Effector CD4-positive, alpha-beta T cell (primary cell): ENCODE measurements around the gene IL1RAPL1. TPM values are rescaled to one million over a fixed set of nuclear protein-coding genes. Genes with fewer than 3 reads are reported as not detected.

Experiments
- DNase-seq: peaks from one replicate; pipeline ENCODE4 v3.0.0-alpha.2; 2020
- total RNA-seq: gene quantifications from one replicate; lab custom pipeline; 2026; lab: John Stamatoyannopoulos, UW

Gene IL1RAPL1
- total RNA-seq: not detected

DNA sequence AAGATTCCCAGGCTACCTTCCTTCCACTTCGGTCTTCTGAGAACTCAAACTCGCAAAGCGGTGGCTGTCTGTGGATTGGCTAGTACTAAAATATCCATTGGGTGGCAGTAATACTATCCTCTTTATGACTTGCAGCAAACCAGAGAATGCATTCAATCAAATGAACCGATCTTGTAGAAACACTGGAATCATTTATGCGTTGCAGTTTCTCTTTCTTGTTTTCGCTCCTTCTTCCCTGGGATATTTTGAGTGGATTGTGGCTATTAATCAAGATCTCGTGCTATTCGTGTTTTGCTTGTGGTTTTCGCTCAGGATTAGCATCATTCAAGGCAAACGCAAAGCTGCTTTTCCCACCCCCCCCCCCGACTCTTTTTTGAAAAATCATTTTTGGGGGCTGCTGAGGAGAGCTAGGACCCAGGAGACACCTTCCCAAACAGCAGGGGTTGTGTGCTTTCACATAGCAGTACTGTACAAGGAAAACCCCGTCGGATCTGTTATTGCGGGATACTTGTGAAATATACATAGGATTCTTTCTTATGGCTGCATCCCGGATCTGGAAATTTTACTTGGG, at the start of gene IL1RAPL1:
TSS of gene IL1RAPL1 (plus strand) at position 466 of the 571 bp plus-strand sequence.
- no peak for DNase-seq

DNA sequence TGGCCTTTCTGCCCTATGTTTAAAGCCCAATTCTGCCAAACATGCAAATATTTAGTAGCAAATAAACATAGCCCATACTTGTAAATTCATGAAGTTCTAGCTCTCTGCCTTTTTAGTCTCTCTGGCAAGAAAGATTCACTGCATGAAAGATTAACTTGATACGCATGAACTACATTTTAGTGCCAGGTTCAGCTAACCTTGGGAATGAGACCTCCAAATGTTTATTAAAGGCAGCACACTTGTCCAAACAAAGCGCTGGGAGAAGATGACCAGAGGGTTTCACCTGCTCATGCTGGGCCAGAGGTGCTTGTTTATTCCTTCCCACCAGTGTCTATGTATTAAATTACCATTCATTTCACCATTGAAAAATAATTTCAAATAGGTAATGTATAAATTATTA, 44.5 kb upstream of the IL1RAPL1 start:
- DNase-seq: no peak

DNA sequence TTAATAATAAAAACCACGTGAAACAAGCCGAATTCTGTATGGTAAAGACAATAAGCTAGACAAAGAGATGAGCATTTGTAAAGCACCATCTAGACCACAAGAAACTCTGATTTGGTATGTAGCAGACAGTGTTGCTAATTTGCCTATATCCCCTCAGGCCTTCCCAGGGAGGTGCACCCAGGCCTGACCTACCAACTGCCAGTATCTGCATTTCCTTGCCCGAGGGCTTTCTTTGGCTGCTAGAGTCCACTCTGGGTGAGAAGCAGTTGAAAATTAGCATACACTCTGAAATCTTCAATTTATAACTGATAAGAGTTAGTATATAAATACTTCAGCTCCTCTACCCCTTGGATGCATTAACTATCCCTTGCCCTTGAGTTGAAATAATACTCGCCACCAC, 37.4 kb upstream of the IL1RAPL1 start:
- no peak for DNase-seq

DNA sequence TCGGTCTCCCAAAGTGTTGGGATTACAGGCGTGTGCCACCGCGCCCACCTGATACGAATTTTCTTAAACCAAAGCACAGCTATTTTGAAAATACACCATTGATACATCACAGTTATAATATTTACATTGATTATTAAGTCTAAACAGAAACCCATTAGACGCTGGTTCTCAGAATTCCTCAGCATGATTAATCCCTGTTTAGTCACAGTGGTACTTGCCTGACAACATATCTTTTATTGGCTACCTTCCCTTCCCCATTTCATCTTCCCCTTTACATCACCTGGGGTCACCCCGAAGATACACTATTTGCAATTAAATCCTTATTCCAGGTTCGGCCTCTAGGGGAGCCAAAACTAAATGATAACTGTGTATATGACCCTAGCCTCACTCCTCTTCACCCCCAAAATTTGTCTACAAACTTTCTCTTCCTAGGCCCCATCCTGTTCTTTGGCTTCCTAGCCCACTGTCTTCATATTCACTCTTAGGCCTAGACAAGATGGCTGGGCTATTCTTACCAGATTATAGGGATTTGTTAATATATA, 36.8 kb upstream of the IL1RAPL1 start:
- DNase-seq: no peak

DNA sequence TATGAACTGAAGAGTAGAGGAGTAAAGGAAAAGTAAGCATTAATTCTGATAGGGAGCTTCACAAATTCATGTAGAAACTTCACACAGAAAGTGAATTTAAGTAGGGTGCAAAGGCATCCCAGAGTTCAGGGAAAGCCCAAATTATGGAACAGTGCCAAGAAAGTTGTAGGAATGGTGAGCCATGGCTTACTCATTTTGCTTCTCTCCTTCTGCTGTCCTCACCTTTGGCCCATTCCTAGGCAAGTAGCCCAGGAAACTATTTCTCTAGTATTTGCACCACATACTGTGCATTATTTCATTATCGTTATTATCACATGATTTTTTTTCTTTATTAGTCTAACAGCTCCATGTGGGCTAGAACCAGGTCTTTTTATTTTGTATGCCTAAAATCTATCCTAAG, 34.9 kb upstream of the IL1RAPL1 start:
- DNase-seq: no peak

DNA sequence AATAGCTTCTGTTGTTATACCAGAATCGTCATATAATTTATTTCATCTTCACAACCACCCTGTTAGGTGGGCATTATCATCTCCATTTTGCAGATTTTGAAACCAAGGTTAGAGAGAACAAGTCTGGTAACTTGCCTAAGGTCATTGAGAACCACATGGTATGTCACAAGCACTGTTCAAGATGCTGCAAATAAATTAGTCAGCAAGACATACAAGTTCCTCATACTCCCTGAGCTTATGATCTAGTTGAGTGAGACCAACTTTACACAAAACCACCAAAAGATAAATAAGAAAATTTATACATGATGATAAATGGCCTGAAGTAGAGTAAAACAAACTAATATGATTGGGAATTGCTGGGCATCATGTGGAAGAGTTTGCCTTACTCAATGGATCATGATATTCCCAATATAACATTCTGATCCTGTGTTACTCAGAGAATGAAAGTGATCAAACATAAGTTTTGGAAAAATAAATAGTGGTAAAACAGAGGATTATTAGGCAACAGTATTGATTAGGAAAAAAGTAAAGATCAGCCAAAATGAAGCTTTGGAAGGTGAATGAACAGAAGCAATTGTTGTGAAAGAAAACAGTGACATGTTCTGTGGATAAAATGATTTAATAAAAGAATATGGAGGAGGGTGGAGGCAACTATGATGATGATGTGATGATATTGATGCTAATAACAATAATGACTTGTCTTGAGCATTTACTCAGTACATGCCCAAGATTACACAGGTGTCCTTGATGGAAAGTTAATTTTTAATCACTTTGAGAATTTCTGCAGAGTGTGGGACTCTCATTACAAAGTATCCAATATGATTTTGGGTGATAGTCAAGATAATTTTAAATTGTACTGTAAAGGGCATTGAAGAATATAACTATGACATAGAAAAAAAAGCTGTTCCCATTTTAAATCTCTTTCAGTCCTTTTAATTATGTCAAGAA, 34.1 kb upstream of the IL1RAPL1 start:
- no peak for DNase-seq

DNA sequence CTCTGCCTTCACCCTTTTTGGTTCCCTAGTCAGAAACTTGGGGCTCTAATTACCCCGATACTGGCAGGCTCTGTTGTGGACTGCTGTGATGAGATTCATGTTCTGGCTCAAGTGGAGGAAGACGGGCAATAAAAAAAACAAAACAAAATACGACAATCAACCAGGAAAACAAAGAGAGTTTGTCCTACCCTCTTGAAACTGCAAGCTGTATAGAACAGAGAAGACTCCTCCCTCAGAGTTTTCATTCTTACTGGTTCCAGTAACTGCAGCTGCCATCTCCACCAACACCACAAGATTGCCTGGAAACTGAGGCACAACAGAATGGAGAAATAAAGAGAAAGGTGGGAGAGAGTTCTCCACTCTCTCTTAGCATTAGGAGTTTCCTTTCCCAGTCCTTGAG, 11.1 kb upstream of the IL1RAPL1 start:
- DNase-seq: no peak

DNA sequence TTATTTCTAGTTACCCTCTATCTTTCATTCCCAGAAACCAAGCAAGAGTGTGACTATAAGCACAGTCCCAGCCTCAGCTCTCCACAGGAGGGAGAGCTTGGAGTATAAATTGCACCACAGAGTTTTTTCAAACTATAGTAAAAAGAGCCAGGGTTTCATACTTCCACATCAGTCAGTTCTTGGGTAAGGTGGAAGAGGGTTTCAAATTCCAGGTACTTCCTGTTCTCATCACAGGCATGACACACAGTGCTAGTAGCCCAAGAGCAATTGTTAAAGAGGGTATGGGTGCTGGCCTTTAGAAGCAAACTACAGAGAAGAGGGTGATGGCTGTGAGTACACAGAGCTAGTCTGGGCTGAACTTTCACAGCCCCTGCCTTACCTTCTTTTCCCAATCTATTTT, 5.7 kb upstream of the IL1RAPL1 start:
- no peak for DNase-seq

DNA sequence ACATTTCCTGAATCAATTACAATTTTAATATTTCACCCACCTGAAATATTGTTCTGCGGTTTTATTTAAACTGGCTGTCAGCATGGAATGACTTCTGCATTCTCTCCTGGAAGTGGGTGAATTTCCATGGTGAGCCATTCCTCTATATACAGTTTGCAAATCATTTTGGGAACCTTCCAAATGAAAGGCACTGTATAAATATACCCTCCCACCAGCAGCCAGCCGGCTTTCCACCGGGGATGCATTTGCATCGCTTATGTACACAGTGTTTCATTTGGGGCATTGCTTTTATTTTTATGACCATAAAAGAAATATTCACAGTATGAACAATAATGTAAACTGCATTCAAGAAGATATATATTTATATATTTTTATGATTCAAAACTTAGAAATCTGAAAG, 4.7 kb upstream of the IL1RAPL1 start:
- DNase-seq: no peak

DNA sequence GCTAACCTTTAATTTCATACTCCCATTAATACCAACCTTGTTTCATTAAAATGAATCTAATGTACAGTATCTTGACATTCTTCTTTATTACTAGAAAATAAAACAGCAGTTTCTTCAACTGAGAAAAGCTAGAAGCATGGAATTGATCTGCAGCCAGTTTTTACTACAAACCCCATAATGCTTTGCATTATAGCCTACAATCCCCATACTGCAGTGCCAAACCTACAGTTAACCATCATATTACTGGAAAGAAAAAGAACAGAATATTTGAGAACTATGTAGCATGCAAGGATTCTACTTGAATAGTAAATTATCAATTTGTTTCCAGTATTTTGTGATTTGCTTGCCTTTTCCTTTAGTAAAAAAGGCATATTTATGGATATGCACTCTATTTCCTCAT, 3.2 kb upstream of the IL1RAPL1 start:
- DNase-seq: no peak

DNA sequence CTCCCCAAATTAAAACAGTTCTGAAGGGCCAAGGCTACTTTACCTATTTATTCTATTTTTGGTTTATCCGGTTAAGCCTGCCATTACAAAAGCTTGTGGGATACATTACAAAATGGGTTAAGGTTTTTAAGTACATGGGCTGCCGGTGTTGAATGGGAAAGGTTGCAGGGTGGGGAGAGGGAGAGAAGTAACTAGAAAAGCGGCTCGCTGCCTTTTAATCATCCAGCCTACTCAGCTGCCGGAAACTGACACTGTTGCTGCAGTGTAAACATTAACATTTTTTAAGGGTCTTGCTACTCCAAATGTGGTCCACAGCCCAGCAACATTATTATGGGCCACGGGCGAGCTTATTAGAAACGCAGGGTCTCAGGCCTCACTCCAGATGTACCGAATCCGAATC, 1.5 kb upstream of the IL1RAPL1 start:
- DNase-seq: no peak

DNA sequence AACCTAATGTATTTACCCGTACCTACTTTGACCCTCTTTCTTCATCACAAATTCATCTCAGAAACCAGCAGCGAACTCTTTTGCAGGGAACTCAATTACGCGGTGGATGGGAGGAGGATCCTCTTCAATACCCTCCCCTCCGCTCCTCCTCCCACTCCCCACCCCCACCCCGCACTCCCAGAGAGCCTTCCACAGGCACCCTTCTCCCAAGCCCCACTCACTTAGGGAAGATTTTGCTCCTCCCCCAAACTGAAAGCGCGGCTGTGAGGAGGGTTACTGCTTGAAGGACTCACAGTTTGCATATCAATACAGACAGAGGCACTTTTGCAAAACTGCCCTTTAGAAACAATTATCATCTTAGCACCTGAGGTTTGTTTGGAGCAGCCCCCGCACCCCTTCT, 960 bp upstream of the IL1RAPL1 start:
- DNase-seq: no peak

DNA sequence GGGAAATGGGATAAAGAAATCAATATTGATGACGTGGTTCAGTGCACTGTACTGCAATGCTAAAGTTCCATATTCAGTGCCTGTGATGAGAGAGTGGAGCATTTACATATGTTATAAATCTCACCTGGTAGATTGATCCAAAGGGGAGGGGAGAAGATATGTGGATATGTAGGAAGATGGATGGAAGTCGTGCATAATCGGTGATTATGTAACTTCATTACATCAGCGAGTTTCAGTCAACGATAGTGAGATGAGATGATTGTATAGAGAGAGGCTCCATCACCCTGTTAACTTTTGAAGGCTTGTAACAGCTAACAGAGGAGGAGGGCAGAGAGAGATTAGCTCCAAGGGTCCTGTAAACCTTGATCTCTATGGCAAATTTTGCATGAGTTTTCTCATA, 1.8 kb downstream of the IL1RAPL1 start:
- DNase-seq: no peak

DNA sequence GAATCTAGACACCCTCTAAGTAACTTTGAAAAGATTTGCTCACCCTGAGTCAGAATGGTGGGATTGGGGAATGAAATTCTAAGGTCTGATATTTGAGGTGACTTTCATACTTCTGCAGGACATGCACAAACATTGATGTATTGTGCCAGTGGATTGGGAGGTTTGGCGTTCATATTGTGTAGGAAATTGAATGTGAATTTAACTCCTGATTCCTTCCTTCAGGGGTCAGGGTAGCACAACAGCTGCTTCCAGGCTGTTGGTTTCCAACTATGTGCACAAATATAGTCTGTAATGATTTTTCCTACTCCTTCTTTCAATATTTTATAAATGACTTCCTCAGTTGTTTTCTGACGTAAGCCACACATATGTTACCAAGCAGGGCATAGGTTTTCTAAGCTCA, 3.1 kb downstream of the IL1RAPL1 start:
- DNase-seq: no peak

DNA sequence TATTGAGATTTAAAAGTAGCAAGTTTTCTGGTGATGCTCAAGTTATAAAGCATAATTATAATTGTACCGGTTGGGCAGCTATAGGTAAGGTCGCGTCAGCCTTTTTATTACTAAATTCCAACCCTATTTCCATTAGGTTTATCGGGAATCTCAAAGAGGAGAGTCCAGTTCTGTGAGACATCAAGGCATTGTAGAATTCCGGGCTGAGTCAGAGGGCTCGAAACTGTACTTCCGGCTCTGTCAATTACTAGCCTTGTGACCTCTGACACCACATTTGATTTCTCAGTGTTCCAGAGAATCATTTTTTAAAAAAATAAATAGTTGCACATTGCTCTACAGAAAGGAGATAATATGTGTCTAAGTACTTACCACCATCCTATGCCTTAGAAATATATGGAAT, 4.3 kb downstream of the IL1RAPL1 start:
- DNase-seq: no peak

DNA sequence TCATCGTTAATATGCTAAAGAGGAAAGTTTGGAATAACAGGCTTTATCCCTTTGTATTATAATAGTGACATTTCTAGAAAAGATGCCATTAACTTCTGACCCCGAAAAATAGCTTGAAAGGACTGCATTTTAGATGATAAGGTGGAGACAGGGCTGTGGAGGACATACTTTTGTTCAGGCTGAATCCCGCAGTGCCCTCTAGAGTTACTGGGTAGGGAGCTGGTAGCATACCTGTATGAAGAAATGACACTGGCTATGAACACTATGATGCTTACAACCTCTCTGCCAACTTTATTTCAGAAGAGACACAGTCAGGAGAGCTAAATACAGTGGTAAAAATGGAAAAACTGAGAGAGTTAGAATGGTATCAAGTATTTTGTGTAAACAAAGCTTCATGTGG, 8.1 kb downstream of the IL1RAPL1 start:
- DNase-seq: no peak

DNA sequence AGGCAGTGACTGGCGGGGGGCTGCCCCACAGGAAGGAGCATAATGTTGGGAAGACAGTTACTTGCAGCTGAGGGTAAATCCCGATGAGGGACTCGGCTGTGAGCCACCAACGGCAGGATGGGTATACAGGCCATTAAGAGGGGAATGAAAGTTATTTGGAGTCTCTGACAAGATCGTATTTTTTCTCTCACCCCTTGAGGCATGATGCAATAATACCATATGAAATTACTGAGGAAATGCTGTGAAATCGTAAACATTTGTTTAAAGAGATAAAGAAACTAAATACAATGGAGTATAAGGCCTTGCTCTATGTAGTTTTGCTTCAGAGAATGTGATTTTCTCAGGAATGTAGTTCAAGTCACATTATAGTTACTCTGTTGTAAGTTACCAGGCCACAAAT, 12.7 kb downstream of the IL1RAPL1 start:
- no peak for DNase-seq

DNA sequence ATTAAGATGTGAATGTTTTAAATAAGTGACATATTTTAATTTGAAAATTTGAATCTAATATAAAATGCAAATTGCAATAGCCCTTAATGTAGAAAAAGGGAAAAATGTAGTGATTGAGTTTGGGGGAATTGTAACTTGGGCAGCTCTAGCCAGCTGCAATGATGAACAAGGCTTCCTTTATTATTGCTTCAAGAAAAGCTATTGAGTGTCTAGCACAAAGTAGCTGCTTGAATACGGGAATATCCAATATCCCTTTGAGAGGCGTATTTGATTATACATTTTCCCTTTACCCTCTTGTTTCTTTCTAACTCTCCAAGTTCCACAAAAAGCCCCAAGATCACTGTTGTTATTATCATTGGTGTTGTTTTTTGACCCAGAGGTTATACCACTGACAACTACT, 21.8 kb downstream of the IL1RAPL1 start:
- no peak for DNase-seq

DNA sequence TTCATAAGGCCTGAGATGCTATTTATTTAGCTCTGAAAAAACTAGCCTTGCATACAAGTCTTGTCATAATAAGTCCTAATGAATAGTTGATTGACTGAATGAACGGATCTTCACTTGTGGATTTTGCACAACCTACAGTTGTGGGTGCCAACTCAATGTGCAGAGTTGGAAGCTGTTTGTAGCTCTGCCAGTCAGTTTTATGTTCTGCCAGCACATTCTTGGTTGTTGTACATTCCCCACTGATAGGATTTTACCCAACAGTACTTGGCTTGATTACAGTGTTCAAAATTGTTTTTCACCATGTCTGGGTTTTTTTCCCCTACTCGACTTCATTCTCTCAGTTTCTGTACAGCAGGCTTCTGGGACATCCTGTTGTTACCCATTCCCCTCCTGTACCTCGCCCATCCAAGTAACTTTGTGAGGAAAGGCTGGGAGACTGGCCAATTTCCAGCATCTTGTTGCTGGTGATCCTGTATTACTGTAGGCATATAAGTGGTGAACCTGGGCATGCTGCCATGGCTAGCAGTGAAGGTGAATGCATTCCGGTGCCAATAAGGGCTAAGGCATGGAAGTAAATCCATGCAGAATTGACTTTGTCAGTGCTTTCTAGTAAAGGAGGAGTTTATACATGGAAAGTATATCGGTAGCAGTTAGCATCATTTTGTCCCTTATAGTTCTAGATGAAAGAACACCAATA, 22.8 kb downstream of the IL1RAPL1 start:
- DNase-seq: no peak

DNA sequence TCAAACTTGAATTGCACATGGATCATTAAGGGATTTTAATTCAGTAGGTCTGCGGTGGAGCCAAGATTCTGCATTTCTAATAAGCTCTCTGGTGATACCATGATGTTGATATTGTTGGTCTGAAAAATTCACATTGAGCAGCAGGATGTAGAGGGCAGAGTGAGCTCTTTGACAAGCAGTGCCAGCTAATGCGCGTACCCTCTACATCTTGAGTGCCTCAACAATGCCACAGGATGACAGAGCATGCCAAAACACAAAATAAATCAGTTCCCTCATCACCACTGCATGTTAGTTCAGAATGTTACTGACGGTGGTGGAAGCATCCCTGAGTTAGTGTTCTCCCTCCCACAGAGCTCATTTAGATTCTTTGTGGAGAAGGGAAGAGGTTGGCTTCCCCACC, 23.5 kb downstream of the IL1RAPL1 start:
- DNase-seq: no peak

DNA sequence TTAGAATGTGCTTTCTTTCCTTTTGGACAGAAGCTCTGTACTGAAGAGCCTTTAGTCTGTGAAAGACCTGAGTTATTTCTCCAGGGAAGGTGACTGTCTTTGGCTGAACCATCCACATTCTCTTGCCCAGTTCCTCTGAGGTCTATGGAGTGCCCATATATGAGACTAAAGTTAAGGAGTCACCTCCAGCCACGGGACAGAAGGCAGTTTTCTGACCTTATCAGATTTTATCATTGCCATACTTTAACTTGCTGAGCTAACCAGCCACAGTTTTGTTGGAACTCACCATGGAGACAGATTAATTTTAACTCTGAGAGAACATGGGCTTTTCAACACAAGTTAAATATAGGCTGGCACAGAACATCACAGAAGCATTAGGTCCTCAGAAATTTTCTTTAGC, 26.3 kb downstream of the IL1RAPL1 start:
- no peak for DNase-seq

DNA sequence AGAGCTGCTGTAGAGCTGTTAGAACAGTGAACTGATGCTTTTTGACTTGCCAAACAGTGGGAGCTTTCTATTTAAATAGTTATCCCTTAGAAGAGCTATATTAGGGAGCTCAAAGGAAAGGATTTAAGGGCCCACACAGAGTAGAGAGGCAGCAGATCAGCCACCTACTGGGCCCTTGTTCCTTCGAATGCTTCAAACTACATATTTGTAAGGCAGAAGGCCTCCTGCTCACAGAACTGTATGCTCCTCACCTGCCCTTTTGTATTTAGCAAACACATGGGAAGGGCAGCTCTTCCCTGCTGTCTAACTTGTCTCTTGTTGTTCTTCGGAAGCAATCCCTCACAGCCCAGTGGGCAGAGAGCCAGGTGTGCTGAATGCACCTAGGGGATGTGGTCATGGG, 38.0 kb downstream of the IL1RAPL1 start:
- DNase-seq: no peak

DNA sequence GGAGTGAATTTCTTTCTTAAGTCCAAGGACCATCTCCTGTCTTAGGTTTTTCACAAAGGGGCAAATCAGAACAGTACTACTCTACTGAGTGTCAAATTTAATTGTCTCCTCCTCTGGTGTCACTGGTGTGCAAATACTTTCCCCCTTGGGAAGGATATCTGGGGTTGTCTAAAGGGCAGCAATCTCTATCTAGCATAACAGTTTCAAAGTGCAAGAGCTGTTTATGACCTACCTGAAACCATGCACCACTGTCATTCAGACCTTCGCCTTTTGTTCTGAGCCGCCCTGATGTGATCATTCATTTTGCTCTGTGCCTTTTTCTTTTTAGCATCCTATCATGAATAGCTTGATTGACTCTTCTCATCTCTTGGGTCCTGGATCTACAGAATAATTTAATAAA, 39.3 kb downstream of the IL1RAPL1 start:
- no peak for DNase-seq

DNA sequence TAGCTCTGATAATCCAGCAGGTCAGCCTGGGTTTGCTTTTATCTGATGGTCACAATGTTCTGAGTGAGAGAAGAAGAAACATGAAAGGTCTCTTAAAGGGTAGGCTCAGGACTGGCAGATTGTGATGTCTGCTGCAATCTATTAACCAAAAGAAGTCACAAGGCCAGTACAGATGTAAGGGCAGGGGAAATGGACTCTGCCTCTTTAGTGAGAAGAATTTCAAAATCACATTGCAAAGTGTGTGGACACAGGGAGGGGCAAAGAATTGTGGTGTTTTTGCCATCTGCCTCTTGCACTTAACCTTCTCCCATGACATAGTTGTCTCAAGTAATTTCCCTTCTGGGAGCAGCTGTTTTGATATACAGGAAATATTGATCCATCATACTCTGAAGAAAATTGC, 40.9 kb downstream of the IL1RAPL1 start:
- no peak for DNase-seq
